Epidermal melanocyte (primary cell): ENCODE measurements around the gene MYL12B.
"Not testable (repeated sequence)": the region's sequence is repeated elsewhere in the genome, so short reads cannot be mapped to it uniquely, and the experiment has no call there.

Experiments
- DNase-seq: peaks from one replicate; pipeline ENCODE4 v3.0.0; 2011; ENCODE audit warnings: low spot score; ENCODE audit not compliant: insufficient read length

The MYL12B gene

DNA sequence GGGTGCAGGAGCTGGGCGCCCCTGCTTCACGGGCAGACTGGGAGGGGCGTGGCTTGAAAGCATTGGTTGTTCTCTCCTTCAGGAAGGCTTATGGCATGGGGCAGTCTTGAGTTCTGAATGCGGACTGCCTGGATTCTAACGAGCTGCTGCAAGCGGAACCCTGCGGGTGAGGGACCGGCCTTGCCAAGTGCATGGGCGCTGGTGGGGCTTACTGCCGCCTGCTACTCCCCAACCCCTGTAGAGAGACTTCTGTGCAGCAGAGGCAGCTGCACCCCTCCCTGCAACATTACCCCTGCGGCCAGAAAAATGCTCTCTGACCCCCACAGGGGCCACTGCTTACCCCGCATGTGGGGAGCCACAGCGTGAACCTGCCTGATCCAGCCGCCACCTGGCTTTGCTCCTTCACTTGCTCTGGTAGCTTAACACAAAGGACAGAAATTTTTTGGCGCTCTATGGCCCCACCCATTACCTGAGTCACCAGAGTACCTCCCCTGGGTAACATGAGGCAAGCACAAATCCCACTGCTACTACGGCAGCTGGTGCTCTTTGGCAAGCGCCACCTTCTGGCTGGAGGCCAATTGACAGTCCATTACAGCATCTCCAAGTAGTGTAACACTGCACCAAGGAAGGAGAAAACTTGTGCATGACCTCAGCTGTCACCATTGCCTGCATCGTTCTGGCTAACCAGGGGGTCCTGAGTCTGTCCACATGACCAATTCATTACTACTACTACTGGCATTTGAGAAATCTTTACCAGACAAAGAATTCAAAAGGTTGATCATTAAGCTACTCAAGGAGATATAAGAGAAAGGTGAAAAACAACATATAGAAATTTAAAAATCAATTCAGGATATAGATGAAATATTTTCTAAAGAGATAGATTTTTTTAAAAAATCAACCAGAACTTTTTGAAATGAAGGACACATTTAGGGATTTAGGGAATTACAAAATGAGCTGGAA, 35.4 kb downstream of the MYL12B start:
- no peak for DNase-seq

DNA sequence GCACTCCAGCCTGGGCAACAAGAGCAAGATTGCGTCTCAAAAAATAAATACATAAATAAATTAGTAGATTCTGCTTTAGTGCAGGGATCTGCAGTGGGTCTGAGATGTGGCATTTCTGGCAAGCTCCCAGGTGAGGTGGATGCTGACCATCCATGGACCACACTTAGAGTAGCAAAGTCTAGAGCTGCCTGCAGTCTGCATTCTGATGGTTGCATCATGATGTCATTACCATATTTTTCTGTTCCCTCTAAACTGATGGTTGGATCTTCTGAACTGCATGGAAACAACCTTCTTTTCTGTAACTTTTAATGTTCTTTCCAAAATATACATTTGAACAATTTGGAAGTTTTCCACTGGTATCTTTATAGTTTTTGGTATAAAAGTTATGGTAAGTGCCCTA, 42.9 kb downstream of the MYL12B start:
- DNase-seq: no peak

DNA sequence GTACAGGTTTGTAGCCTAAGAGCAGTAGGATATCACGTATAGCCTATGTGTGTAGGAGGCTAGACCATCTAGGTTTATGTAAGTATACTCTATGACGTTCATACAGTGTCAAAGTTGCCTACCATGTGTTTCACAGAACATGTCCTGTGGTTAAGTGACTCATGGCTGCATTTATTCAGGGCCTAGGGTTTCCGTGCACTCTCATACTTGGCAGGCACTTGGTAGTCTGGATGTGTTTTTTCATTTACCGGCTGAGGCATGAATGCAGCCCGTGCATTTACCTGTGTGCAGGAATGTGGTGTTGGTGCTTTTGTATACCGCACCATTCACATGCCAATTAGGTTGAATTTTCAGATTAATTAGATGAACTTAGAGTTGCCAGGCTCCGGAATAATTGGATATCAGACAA, 43.4 kb downstream of the MYL12B start:
- peak; percentile 82 for DNase-seq

DNA sequence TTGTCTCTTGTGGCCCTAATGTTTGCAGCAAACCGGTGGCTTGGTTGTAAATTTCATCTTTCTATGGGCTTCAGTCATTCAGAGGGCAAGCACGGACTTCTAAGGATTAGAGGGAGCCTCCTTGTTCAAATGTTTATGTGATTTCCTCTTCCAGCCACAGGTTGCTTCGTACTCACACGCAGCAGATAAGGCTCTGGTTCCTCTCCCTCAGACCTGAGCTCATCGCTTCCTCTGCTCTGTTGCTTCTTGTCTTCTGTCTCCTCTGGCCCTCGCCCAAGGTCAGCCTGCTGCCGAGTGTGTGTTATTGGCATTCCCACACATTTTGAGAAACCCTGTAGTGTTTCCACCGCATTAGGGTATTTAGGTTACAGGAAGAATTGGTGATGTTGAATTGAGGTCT, 44.0 kb downstream of the MYL12B start:
- DNase-seq: no peak

DNA sequence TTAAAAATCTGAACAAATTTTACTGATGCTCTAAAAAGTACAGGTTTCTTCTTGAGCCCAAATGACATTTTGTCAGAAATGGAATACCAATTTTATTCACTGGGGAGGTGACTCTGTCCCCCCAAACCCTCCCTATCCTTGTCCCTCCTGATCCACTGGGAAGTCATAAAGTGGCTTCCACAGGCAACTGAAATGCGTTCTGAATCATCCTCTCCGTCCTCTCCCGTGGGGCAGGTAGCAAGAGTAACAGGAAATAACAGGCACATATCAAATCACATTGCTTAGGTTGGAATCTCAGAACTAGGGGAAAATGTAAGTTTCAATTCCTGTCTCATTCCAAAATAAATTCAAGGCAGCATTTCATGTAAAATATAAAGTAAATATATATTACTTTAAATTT, 44.5 kb downstream of the MYL12B start:
- DNase-seq: no peak

DNA sequence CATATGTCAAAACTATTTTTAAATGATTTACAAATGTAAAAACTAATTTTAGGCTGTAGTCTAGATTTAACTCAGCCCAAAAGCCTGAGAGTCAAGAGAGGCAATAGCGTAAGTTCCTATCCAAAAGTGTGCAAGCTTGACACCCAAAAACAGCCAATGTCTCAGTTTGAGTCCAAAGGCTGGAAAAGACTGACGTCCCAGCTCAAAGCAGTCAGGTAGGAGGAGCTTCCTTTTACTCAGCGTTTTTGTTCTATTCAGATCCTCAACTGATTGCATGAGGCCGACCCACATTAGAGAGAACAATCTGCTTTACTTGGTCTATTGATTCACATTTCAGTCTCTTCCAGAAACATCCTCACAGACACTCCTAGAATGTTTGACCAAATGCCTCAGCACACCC, 51.8 kb downstream of the MYL12B start:
- no peak for DNase-seq

DNA sequence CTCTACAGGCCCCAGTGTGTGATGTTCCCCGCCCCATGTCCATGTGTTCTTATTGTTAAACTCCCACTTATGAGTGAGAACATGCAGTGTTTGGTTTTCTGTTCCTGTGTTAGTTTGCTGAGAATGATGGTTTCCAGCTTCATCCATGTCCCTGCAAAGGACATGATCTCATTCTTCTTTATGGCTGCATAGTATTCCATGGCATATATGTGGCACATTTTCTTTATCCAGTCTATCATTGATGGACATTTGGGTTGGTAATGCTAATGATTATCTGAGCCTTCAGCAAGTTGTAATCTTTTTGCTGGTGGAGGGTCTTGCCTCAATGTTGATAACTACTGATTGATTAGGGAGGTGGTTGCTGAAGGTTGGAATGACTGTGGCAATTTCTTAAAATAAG, 53.4 kb downstream of the MYL12B start:
- not testable (repeated sequence) for DNase-seq

DNA sequence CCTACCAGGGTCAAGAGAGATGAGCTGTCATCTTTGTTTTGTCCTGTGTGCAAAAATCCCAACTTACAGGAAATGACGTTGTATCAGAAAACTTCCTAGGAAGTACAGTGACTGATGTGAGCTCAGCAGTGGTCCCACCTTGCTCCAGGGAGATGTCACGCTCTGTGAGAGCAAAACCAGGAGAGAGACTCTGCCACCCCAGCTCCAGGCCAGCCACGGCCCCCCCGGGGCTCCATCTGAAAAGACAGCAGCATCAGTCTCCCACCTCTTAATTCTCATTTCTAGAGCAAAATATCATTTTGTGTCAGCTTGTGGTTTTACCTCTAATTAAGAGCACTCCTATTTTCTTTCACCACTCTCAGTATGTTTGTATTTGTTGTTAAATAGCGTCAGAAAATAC, 57.5 kb downstream of the MYL12B start:
- no peak for DNase-seq

DNA sequence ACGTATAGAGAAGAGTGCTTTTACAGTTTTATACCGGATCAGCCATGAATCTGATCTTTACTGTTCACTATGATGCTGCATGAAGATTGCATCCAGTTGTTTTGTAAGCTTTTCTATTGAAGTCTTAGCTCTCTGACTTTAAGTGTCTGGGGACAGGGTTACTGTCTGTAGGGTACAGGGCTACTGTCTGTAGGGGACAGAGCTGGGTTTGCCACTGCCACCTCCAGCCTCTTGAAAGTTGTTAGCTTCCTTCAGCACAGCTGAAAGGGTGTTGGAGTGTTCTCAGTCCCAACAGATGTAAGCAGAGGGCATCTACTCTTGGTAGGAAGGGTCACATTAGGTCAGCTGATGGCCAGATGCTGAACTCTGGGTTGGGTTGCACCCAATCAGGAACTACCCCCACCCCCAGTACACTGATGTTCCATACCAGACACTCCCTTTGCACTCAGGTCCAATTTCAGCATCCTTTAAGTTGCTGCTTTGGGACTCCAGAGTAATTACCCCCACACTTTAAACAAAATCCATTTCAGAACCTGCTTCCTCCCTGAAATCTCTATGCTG, 58.0 kb downstream of the MYL12B start:
- DNase-seq: no peak

DNA sequence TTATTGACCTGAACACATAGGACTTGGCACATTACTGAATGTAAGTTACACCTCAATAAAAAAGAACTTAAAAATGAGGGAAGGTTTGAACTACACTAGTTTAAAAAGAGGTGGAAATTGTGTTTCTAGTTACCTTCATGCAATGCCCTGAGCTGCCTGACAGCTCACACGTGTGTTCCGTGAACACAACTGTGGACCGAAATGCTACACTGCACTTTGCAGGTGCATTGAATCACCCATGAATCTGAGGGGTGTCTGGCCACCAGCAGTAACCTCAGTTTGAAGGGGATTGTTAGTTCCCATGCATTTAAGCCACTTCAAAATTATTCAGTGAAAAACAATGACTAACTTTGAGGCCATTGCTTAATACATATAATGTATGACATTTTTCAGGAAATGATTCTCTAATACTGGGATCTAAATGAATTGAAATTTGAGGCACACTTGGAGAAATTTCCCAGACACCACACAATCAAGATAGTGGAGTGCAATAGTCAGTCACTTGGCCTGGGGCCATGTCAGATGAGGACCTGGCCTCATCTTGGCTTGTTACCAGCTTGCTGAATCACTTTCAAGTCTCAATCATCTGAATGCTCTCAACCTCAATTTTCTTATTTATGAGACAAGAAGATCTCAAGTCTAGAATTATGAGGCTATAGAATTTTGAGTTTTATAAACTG, 59.3 kb downstream of the MYL12B start:
- DNase-seq: peak; percentile 41

DNA sequence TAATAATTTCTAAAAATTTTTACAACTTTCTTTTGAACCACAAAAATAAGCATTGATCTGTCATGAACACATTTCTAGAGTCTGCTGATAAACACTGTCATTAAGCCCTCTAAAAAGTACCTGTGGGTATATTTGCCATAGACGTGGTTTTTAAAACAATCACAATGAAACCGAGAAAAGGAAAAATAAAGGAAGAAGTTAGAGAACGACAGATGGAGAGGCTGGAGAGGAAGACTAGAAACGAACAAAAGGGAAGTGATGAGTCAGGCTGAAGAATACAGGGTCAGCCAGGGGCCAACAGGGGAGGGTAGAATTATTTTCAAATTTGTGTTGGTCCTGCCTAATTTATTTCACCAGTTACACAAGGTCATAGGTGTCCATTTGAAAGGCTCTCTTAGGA, 62.0 kb downstream of the MYL12B start:
- DNase-seq: no peak
